WERI-Rb-1 (cell line): Measurements from ENCODE around the gene CRMP1.

ENCODE experiments used
- DNase-seq: peaks from one replicate; pipeline ENCODE4 v3.0.0-alpha.2; 2020
- H3K27ac ChIP-seq: fragments of 250-450 bp; sonication (Bioruptor Pico); 2 replicates; pipeline ENCODE4 v1.5.1; 2020; ENCODE audit warnings: mild to moderate bottlenecking, moderate library complexity
- H3K27me3 ChIP-seq: fragments of 250-450 bp; sonication (Bioruptor Pico); 2 replicates; pipeline ENCODE4 v1.5.1; 2021; ENCODE audit warnings: mild to moderate bottlenecking, low read depth, moderate library complexity; ENCODE audit not compliant: insufficient read depth, severe bottlenecking
- H3K36me3 ChIP-seq: fragments of 250-450 bp; sonication (Bioruptor Pico); 2 replicates; pipeline ENCODE4 v1.5.1; 2020; ENCODE audit warnings: mild to moderate bottlenecking, moderate library complexity
- H3K4me3 ChIP-seq: 2 replicates; pipeline ENCODE4 v1.5.1; 2011; ENCODE audit warnings: low read depth, mild to moderate bottlenecking, control low read depth, low read length
- H3K9me3 ChIP-seq: fragments of 250-450 bp; sonication (Bioruptor Pico); 2 replicates; pipeline ENCODE4 v1.5.1; 2021; ENCODE audit warnings: mild to moderate bottlenecking, moderate library complexity; ENCODE audit not compliant: severe bottlenecking
- TF ChIP-seq, protein P1 (sequence below): IDR thresholded peaks from 2 replicates; pipeline ENCODE4 v1.5.1; 2011; ENCODE audit warnings: low read depth, mild to moderate bottlenecking, control low read depth, inconsistent platforms, low read length

The CRMP1 gene

DNA sequence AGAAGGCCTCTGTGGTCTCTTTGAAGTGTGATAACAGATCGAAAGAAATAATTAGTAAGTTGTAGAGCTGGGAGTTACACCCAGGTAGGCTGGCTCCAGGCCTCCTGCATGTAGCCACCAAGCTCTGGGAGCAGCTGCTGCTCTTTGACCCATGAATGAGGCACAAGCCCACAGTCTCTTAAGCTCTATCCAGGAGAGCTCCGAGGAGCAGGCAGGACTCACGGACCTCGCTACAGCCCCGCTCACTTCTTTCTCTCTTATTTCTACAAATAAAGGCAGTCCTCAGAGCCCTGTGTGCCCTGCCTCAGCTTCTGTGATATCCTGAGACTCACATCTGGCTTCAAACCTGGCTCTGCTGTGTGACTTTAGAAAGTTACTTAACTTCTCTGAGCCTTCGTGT, 95.0 kb downstream of the CRMP1 start:
- Histone ChIP-seq H3K36me3 (peaks cover 76% of the 10 kb centered on the region), H3K9me3 (peaks cover 5% of the 10 kb centered on the region), H3K27ac (no peak overlapping the region), H3K4me3 (no peak overlapping the region), H3K27me3 (no peaks in the 10 kb centered on the region)
- no peak for DNase-seq
- TF ChIP-seq, protein P1, sequence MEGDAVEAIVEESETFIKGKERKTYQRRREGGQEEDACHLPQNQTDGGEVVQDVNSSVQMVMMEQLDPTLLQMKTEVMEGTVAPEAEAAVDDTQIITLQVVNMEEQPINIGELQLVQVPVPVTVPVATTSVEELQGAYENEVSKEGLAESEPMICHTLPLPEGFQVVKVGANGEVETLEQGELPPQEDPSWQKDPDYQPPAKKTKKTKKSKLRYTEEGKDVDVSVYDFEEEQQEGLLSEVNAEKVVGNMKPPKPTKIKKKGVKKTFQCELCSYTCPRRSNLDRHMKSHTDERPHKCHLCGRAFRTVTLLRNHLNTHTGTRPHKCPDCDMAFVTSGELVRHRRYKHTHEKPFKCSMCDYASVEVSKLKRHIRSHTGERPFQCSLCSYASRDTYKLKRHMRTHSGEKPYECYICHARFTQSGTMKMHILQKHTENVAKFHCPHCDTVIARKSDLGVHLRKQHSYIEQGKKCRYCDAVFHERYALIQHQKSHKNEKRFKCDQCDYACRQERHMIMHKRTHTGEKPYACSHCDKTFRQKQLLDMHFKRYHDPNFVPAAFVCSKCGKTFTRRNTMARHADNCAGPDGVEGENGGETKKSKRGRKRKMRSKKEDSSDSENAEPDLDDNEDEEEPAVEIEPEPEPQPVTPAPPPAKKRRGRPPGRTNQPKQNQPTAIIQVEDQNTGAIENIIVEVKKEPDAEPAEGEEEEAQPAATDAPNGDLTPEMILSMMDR = no peak

DNA sequence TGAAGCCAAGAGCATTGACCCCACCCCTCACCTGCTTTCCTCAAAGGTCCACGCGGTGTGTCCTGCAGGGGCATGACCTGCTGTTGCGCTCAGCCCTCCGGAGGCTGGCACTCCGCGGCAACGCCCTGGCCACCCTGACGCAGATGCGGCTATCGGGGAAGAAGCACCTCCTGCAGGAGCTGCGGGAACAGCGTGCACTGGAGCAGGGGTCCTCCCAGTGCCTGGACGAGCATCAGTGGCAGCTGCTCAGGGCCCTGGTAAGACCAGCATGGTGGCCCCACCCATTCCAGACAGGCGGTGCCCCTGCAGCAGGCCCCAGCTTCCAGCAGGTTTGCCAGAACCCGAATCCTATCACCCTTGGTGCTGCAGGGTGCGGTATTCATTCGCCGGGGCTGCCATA, 95.9 kb downstream of the CRMP1 start:
- no peaks in the 10 kb centered on the region for H3K9me3 ChIP-seq
- H3K36me3 ChIP-seq = peaks cover 70% of the 10 kb centered on the region
- no peak overlapping the region for H3K4me3 ChIP-seq
- no peak for DNase-seq
- TF ChIP-seq, protein P1 = no peak
- no peaks in the 10 kb centered on the region for H3K27me3 ChIP-seq
- no peak overlapping the region for H3K27ac ChIP-seq

DNA sequence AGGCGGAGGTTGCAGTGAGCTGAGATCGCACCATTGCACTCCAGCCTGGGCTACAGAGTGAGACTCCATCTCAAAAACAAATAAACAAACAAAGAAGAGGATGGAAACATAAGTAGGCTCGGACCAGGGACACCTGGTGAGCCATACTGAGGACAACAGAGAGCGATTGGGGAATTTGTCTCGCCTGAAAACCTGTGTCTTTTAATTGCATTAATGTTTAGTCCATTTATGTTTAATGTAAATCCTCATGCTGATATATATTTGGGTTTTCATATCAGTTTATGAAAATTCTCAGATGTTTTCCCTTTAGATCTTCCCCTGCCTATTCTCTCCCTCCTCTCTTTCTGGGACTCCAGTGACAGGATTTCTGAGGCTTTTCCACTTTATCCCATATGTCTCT, 97.3 kb downstream of the CRMP1 start:
- no peaks in the 10 kb centered on the region for H3K27me3 ChIP-seq
- TF ChIP-seq, protein P1 = no peak
- no peak for DNase-seq
- H3K27ac ChIP-seq = no peak overlapping the region
- no peak overlapping the region for H3K4me3 ChIP-seq
- peaks cover 60% of the 10 kb centered on the region for H3K36me3 ChIP-seq
- no peaks in the 10 kb centered on the region for H3K9me3 ChIP-seq

DNA sequence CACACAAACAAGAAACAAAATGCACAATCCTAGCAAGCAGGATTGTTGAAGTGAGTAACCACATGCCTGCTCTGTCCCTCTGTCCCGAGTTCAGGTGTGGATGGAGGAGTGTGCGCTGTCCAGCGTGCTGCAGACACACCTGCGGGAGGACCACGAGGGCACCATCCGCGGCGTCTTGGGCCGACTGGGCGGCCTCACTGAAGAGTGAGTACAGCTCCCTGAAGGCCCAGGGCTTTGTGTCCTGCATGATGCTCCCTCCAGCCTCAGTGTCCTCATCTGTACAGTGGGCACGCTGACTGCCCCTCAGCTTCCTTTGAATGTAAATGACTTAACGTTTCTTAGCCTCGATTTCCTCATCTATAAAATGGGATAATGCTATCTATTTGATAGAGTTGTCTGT, 99.4 kb downstream of the CRMP1 start:
- TF ChIP-seq, protein P1 = no peak

DNA sequence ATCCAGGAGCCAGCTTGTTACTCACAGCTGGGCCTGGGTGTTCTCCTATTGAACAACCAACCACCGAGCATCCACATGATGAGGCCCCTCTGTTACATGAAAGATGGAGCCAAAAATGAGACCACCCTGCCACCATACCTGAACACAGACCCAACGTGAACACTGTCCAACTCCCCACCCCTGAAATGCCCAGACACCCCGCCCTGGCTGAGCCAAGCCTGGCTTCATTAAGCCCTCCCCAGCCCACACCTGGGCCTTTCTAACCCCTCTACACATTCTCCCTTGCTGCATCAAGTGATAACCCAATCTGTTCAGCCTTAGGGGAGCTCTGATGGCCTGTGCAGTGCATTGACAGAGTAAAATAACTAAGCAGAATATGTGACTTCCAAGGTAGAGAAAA, 101.2 kb downstream of the CRMP1 start:
- TF ChIP-seq, protein P1 = no peak
- DNase-seq = no peak
- Histone ChIP-seq H3K27ac (no peak overlapping the region), H3K9me3 (peaks cover 3% of the 10 kb centered on the region), H3K4me3 (no peak overlapping the region), H3K27me3 (no peaks in the 10 kb centered on the region), H3K36me3 (peaks cover 59% of the 10 kb centered on the region)

More for the DNA sequence above, 99.4 kb downstream of the CRMP1 start:
- Histone ChIP-seq H3K4me3 (no peak overlapping the region), H3K27ac (no peak overlapping the region), H3K9me3 (no peaks in the 10 kb centered on the region), H3K36me3 (peaks cover 58% of the 10 kb centered on the region), H3K27me3 (no peaks in the 10 kb centered on the region)
- no peak for DNase-seq

DNA sequence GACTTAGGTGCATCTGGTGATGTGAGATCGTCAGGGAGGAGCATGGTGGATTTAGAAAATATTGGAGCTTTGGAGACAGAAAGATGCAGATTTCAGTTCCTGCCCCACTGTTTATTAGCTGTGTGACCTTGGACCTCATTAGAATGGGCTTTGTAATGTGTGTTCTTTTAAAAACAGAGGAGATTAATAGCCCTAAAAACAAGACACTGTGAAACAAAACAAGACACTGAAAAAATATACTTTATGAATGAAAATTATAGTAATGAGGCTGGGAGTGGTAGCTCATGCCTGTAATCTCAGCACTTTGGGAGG, 102.4 kb downstream of the CRMP1 start:
- Histone ChIP-seq H3K9me3 (peaks cover 3% of the 10 kb centered on the region), H3K27ac (no peak overlapping the region), H3K27me3 (no peaks in the 10 kb centered on the region), H3K36me3 (peaks cover 58% of the 10 kb centered on the region), H3K4me3 (no peak overlapping the region)
- no peak for DNase-seq
- TF ChIP-seq, protein P1 = no peak
